ENCODE data around the gene PERM1.
A peak's percentile ranks its signal among the peaks of the same experiment; 100 is the strongest.
"Not testable (repeated sequence)": the region's sequence is repeated elsewhere in the genome, so short reads cannot be mapped to it uniquely, and the experiment has no call there.

The PERM1 gene

GRCh38 chr1:947958-948357 is 33.9 kb downstream of the PERM1 start:
- no peak for DNase-seq (ENCODE audit: low read depth)

- DNase-seq (ENCODE audit: low read depth), result not testable (repeated sequence)
Measured at GRCh38 chr1:946811-947210, 35.1 kb downstream of the PERM1 start.

GRCh38 chr1:945688-946556 is 36.0 kb downstream of the PERM1 start:
- no peak for DNase-seq (ENCODE audit: low read depth)

GRCh38 chr1:944341-945325 is 37.3 kb downstream of the PERM1 start:
- DNase-seq (ENCODE audit: low read depth), result no peak

GRCh38 chr1:943545-944340 is 38.1 kb downstream of the PERM1 start:
- DNase-seq (ENCODE audit: low read depth), result no peak

GRCh38 chr1:942864-943533 is 38.9 kb downstream of the PERM1 start:
- DNase-seq (ENCODE audit: low read depth), result no peak

GRCh38 chr1:942411-942821 is 39.5 kb downstream of the PERM1 start:
- DNase-seq (ENCODE audit: low read depth), result no peak

GRCh38 chr1:941588-942383 is 40.1 kb downstream of the PERM1 start:
- DNase-seq (ENCODE audit: low read depth), result peak; percentile 28

DNA sequence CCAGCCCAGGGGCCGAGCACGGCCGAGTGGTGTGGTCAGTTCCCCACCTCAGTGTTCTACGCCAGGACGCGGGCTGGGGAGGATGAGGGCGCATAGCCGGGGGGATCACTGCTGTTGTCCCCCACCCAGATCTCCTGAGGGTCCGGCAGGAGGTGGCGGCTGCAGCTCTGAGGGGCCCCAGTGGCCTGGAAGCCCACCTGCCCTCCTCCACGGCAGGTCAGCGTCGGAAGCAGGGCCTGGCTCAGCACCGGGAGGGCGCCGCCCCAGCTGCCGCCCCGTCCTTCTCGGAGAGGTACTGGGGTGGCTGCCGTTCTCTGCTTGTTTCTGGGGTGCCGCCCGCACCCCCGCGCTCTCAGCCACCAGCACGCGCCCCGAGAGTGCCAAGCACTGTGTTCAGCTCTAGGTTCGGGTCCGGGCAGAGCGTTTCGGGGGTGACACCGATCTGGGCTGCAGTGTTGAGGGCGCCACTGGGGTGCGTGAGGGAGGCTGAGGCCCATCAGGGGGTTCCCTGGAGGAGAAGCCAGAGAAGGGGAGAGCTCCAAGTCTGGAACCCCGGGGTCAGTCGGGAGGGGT is 40.8 kb downstream of the PERM1 start:
- no peak for DNase-seq (ENCODE audit: low read depth)

- DNase-seq (ENCODE audit: low read depth), result peak; percentile 19
Measured at GRCh38 chr1:940107-941014, 41.5 kb downstream of the PERM1 start.

DNA sequence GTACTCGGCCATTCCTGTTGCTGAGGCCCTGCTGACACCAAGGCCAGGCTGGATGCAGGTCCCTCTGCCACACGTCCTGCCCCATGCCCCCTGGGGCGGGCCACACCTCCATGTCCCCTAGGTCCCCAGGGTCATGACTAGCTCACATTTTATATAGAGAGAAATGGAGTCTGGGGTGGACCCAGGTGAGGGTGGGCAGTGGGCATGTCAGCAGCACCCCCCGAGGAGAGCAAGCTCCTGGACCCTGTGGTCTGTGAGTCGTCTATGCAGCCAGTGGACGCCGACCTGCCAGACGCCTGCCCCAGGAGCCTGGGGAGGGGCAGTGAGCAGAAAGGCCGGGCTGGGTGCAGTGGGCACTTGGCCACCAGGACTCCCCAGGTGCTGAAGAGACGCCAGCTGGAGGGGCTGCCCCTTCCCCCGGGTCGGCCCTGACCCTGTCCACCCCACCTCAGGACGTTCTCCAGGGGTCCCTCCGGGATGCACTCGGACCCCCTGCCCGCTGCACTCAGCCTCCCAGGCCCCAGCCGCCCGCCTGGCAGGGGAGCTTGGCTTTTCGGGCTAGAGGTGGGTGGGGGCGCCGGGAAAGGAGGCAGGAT is 42.3 kb downstream of the PERM1 start:
- DNase-seq (ENCODE audit: low read depth), result no peak

DNA sequence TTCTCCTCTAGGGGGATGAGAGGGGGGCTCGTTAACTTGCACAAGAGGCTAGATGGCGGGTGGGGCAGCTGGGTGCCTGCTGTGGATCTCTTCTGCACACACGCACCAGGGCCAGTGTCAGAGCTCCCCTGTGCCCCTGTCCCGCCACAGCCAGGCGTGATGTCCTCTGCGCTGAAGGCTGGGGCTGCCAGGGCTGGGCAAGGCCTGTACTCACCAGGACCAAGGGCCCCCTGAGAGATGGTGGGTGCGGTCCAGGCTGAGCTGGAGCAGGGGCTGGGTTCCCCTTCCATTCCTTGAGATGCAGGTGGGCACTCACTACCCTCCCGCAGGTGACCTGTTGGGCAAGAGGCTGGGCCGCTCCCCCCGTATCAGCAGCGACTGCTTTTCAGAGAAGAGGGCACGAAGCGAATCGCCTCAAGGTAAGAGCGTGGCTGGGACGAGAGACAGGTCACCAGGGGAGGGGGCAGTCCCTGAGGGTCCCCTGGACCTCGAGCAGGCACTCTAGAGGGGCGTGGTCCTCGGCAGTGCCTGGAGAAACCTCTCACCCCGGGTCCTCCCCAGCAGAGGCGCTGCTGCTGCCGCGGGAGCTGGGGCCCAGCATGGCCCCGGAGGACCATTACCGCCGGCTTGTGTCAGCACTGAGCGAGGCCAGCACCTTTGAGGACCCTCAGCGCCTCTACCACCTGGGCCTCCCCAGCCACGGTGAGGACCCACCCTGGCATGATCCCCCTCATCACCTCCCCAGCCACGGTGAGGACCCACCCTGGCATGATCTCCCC is 43.0 kb downstream of the PERM1 start:
- no peak for DNase-seq (ENCODE audit: low read depth)

DNA sequence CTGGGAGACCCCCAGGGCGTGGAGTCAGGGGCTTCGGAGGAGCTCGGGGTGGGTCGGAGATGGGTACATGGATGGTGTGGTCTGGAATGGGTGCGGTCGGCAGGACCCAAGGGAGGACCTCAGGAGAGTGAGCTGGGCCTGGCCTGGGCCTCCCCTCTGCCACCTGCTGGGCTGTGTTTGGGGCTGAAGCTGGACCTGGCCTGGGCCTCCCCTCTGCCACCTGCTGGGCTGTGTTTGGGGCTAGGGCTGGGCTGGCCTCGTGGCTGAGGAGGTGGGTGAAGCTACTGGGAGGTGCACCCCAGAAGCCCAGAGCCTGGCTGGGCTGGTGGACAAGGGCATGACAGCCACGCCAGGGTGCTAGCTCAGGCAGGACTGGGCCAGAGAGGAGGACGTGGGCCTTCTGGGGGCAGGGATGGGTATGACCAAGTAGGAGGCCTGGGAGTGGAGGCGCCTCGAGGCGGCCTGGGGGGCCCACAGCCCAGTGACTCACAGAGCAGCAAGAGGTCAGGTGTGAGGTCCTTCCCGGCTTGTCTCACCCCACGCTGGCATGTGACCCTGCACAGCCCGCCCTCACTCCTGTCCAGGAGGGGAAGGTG is 43.7 kb downstream of the PERM1 start:
- no peak for DNase-seq (ENCODE audit: low read depth)

DNA sequence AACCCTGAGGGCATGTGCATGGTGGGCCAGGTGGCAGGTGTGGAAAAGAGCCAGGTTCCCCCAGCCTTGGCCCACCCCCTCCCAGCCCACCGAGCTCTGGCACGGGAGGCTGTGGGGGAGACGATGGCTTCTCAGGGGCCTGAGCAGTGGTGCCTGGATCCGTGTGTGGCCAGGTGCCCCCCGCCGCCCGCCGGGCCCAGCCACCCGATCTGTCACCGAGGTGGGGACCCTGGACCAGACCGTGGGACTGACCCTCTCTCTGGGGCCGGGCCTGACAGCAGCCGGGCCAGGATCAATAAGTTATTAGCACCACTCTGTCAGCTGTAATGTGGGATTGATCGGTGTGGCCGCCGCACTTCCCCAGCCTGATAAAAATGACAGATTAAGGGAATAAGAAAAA is 44.4 kb downstream of the PERM1 start:
- DNase-seq (ENCODE audit: low read depth), result no peak

DNA sequence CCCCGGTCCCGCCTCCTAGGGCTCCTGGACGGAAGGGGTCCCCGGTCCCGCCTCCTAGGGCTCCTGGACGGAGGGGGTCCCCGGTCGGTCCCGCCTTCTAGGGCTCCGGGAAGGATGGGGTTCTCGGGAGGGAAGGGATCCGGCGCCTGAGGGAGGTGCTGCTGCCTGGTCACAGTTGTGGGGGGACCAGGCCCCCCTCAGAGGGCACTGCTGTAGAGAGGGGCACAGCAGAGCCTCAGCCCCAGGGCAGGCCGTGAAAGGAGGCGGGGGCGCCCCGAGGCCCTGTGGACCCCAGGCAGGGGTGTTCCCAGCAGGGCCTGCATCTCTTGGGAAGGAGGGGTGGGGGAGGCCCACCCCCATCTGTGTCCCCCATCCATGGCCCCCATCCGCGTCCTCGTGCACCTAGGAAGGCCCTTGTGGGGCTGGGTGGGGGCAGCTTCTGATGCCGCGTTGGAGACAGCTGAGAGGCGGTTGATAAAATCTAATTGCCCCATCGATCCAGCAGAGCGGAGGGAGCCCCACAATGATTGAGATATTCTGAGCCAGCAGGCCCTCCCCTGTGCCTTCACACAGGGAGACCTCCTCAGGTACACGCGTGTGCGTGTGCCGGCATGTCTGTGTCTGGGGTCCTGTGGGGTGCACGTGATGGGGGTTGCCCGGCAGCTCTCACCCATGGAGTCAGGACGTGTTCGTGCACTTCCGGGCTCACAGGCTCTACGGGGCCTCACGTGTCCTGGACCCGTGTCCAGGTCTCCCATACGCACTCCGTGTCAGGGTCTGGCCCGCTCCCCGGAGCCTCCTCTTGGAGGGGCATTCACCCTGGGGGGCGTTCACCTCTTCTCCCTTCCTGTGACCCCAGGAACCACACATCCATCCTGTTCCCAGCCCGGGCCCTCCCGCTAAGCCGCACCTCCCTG is 45.3 kb downstream of the PERM1 start:
- no peak for DNase-seq (ENCODE audit: low read depth)

GRCh38 chr1:935751-936231 is 46.1 kb downstream of the PERM1 start:
- no peak for DNase-seq (ENCODE audit: low read depth)

Measured in fibroblast of gingiva (primary cell).